Measurements from ENCODE around the gene CASP4.
"Not testable (repeated sequence)": the region's sequence is repeated elsewhere in the genome, so short reads cannot be mapped to it uniquely, and the experiment has no call there.

CASP4 gene

GRCh38 chr11:104965735-104966134 is 2.6 kb downstream of the CASP4 start:
- Histone ChIP-seq H3K4me3 (ENCODE audit: low read depth in 1 of 5, low read length in 5 of 5) (no peak overlapping the region), H3K27ac (ENCODE audit: low read depth, low read length) (no peak overlapping the region), H3K27me3 (ENCODE audit: control insufficient read depth in 5 of 5, insufficient read depth in 4 of 5, low read length in 5 of 5) (no peaks in the 10 kb centered on the region), H3K9me3 (ENCODE audit: control insufficient read depth in 5 of 5, low read length in 5 of 5) (no peaks in the 10 kb centered on the region), H3K4me1 (ENCODE audit: control insufficient read depth in 5 of 5, insufficient read depth in 5 of 5, low read length in 5 of 5) (peaks cover 2 to 51% (median 40%) of the 10 kb centered on the region in 5 donors), H3K36me3 (ENCODE audit: control insufficient read depth in 5 of 5, insufficient read depth in 5 of 5, low read length in 5 of 5) (peaks cover 2 to 7% (median 3%) of the 10 kb centered on the region in 5 donors), H3K9ac (ENCODE audit: low read length in 5 of 5) (no peak overlapping the region)

GRCh38 chr11:104964247-104964646 is 4.1 kb downstream of the CASP4 start:
- Histone ChIP-seq H3K9ac (ENCODE audit: low read length in 5 of 5) (no peak overlapping the region), H3K4me1 (ENCODE audit: control insufficient read depth in 5 of 5, insufficient read depth in 5 of 5, low read length in 5 of 5) (peaks cover 2 to 47% (median 36%) of the 10 kb centered on the region in 5 donors), H3K27ac (ENCODE audit: low read depth, low read length) (no peak overlapping the region), H3K4me3 (ENCODE audit: low read depth in 1 of 5, low read length in 5 of 5) (no peak overlapping the region), H3K36me3 (ENCODE audit: control insufficient read depth in 5 of 5, insufficient read depth in 5 of 5, low read length in 5 of 5) (peaks cover 2 to 7% (median 3%) of the 10 kb centered on the region in 5 donors), H3K27me3 (ENCODE audit: control insufficient read depth in 5 of 5, insufficient read depth in 4 of 5, low read length in 5 of 5) (no peaks in the 10 kb centered on the region), H3K9me3 (ENCODE audit: control insufficient read depth in 5 of 5, low read length in 5 of 5) (no peaks in the 10 kb centered on the region)

GRCh38 chr11:104962852-104963251 is 5.5 kb downstream of the CASP4 start:
- peaks cover 2 to 42% (median 32%) of the 10 kb centered on the region in 5 donors for H3K4me1 ChIP-seq (ENCODE audit: control insufficient read depth in 5 of 5, insufficient read depth in 5 of 5, low read length in 5 of 5)
- H3K9me3 ChIP-seq (ENCODE audit: control insufficient read depth in 5 of 5, low read length in 5 of 5), result no peaks in the 10 kb centered on the region
- H3K27me3 ChIP-seq (ENCODE audit: control insufficient read depth in 5 of 5, insufficient read depth in 4 of 5, low read length in 5 of 5), result no peaks in the 10 kb centered on the region
- H3K36me3 ChIP-seq (ENCODE audit: control insufficient read depth in 5 of 5, insufficient read depth in 5 of 5, low read length in 5 of 5), result peaks cover 2 to 7% (median 3%) of the 10 kb centered on the region in 5 donors
- H3K4me3 ChIP-seq (ENCODE audit: low read depth in 1 of 5, low read length in 5 of 5), result no peak overlapping the region
- H3K9ac ChIP-seq (ENCODE audit: low read length in 5 of 5), result no peak overlapping the region
- peak overlapping the region; percentile 51 for H3K27ac ChIP-seq (ENCODE audit: low read depth, low read length)

- no peaks in the 10 kb centered on the region for H3K9me3 ChIP-seq (ENCODE audit: control insufficient read depth in 5 of 5, low read length in 5 of 5)
- H3K4me3 ChIP-seq (ENCODE audit: low read depth in 1 of 5, low read length in 5 of 5), result no peak overlapping the region
- H3K27me3 ChIP-seq (ENCODE audit: control insufficient read depth in 5 of 5, insufficient read depth in 4 of 5, low read length in 5 of 5), result no peaks in the 10 kb centered on the region
- no peak overlapping the region for H3K9ac ChIP-seq (ENCODE audit: low read length in 5 of 5)
- H3K4me1 ChIP-seq (ENCODE audit: control insufficient read depth in 5 of 5, insufficient read depth in 5 of 5, low read length in 5 of 5), result peaks cover under 1 to 9% (median 6%) of the 10 kb centered on the region in 5 donors
- H3K27ac ChIP-seq (ENCODE audit: low read depth, low read length), result no peak overlapping the region
- peaks cover 9 to 25% (median 20%) of the 10 kb centered on the region in 5 donors for H3K36me3 ChIP-seq (ENCODE audit: control insufficient read depth in 5 of 5, insufficient read depth in 5 of 5, low read length in 5 of 5)
Measured at GRCh38 chr11:104957280-104957679, 11.1 kb downstream of the CASP4 start.

- no peaks in the 10 kb centered on the region for H3K9me3 ChIP-seq (ENCODE audit: control insufficient read depth in 5 of 5, low read length in 5 of 5)
- no peaks in the 10 kb centered on the region for H3K27me3 ChIP-seq (ENCODE audit: control insufficient read depth in 5 of 5, insufficient read depth in 4 of 5, low read length in 5 of 5)
- peaks cover 0 to 4% (median 3%) of the 10 kb centered on the region in 5 donors for H3K4me1 ChIP-seq (ENCODE audit: control insufficient read depth in 5 of 5, insufficient read depth in 5 of 5, low read length in 5 of 5)
- no peak overlapping the region for H3K27ac ChIP-seq (ENCODE audit: low read depth, low read length)
- no peak overlapping the region for H3K9ac ChIP-seq (ENCODE audit: low read length in 5 of 5)
- H3K36me3 ChIP-seq (ENCODE audit: control insufficient read depth in 5 of 5, insufficient read depth in 5 of 5, low read length in 5 of 5), result peaks cover 15 to 32% (median 24%) of the 10 kb centered on the region in 5 donors
- no peak overlapping the region for H3K4me3 ChIP-seq (ENCODE audit: low read depth in 1 of 5, low read length in 5 of 5)
Measured at GRCh38 chr11:104956528-104956927, 11.8 kb downstream of the CASP4 start.

- Histone ChIP-seq H3K4me1 (ENCODE audit: control insufficient read depth in 5 of 5, insufficient read depth in 5 of 5, low read length in 5 of 5) (no peaks in the 10 kb centered on the region), H3K27me3 (ENCODE audit: control insufficient read depth in 5 of 5, insufficient read depth in 4 of 5, low read length in 5 of 5) (no peaks in the 10 kb centered on the region), H3K9me3 (ENCODE audit: control insufficient read depth in 5 of 5, low read length in 5 of 5) (no peaks in the 10 kb centered on the region), H3K36me3 (ENCODE audit: control insufficient read depth in 5 of 5, insufficient read depth in 5 of 5, low read length in 5 of 5) (peaks cover 59 to 88% (median 68%) of the 10 kb centered on the region in 5 donors), H3K27ac (ENCODE audit: low read depth, low read length) (no peak overlapping the region), H3K9ac (ENCODE audit: low read length in 5 of 5) (no peak overlapping the region), H3K4me3 (ENCODE audit: low read depth in 1 of 5, low read length in 5 of 5) (no peak overlapping the region)
Measured at GRCh38 chr11:104946907-104947306, 21.5 kb downstream of the CASP4 start.

- Histone ChIP-seq H3K9ac (ENCODE audit: low read length in 5 of 5) (no peak overlapping the region), H3K36me3 (ENCODE audit: control insufficient read depth in 5 of 5, insufficient read depth in 5 of 5, low read length in 5 of 5) (peaks cover 34 to 60% (median 40%) of the 10 kb centered on the region in 5 donors), H3K27me3 (ENCODE audit: control insufficient read depth in 5 of 5, insufficient read depth in 4 of 5, low read length in 5 of 5) (no peaks in the 10 kb centered on the region), H3K27ac (ENCODE audit: low read depth, low read length) (no peak overlapping the region), H3K4me3 (ENCODE audit: low read depth in 1 of 5, low read length in 5 of 5) (no peak overlapping the region), H3K4me1 (ENCODE audit: control insufficient read depth in 5 of 5, insufficient read depth in 5 of 5, low read length in 5 of 5) (no peaks in the 10 kb centered on the region), H3K9me3 (ENCODE audit: control insufficient read depth in 5 of 5, low read length in 5 of 5) (no peaks in the 10 kb centered on the region)
Measured at GRCh38 chr11:104944076-104944475, 24.3 kb downstream of the CASP4 start.

- peaks cover 30 to 55% (median 40%) of the 10 kb centered on the region in 5 donors for H3K36me3 ChIP-seq (ENCODE audit: control insufficient read depth in 5 of 5, insufficient read depth in 5 of 5, low read length in 5 of 5)
- H3K27me3 ChIP-seq (ENCODE audit: control insufficient read depth in 5 of 5, insufficient read depth in 4 of 5, low read length in 5 of 5), result no peaks in the 10 kb centered on the region
- H3K4me1 ChIP-seq (ENCODE audit: control insufficient read depth in 5 of 5, insufficient read depth in 5 of 5, low read length in 5 of 5), result no peaks in the 10 kb centered on the region
- H3K9ac ChIP-seq (ENCODE audit: low read length in 5 of 5), result no peak overlapping the region
- H3K27ac ChIP-seq (ENCODE audit: low read depth, low read length), result no peak overlapping the region
- no peaks in the 10 kb centered on the region for H3K9me3 ChIP-seq (ENCODE audit: control insufficient read depth in 5 of 5, low read length in 5 of 5)
- H3K4me3 ChIP-seq (ENCODE audit: low read depth in 1 of 5, low read length in 5 of 5), result no peak overlapping the region
Measured at GRCh38 chr11:104943561-104943960, 24.8 kb downstream of the CASP4 start.

- no peaks in the 10 kb centered on the region for H3K4me1 ChIP-seq (ENCODE audit: control insufficient read depth in 5 of 5, insufficient read depth in 5 of 5, low read length in 5 of 5)
- peaks cover 0 to 5% (median 0%) of the 10 kb centered on the region in 5 donors for H3K9me3 ChIP-seq (ENCODE audit: control insufficient read depth in 5 of 5, low read length in 5 of 5)
- H3K9ac ChIP-seq (ENCODE audit: low read length in 5 of 5), result no peak overlapping the region
- H3K27ac ChIP-seq (ENCODE audit: low read depth, low read length), result no peak overlapping the region
- no peaks in the 10 kb centered on the region for H3K36me3 ChIP-seq (ENCODE audit: control insufficient read depth in 5 of 5, insufficient read depth in 5 of 5, low read length in 5 of 5)
- H3K4me3 ChIP-seq (ENCODE audit: low read depth in 1 of 5, low read length in 5 of 5), result no peak overlapping the region
- H3K27me3 ChIP-seq (ENCODE audit: control insufficient read depth in 5 of 5, insufficient read depth in 4 of 5, low read length in 5 of 5), result no peaks in the 10 kb centered on the region
Measured at GRCh38 chr11:104934594-104934993, 33.8 kb downstream of the CASP4 start.

- H3K4me3 ChIP-seq (ENCODE audit: low read depth in 1 of 5, low read length in 5 of 5); H3K36me3 ChIP-seq (ENCODE audit: control insufficient read depth in 5 of 5, insufficient read depth in 5 of 5, low read length in 5 of 5); H3K27me3 ChIP-seq (ENCODE audit: control insufficient read depth in 5 of 5, insufficient read depth in 4 of 5, low read length in 5 of 5); H3K9ac ChIP-seq (ENCODE audit: low read length in 5 of 5); H3K4me1 ChIP-seq (ENCODE audit: control insufficient read depth in 5 of 5, insufficient read depth in 5 of 5, low read length in 5 of 5); H3K27ac ChIP-seq (ENCODE audit: low read depth, low read length); H3K9me3 ChIP-seq (ENCODE audit: control insufficient read depth in 5 of 5, low read length in 5 of 5): not testable (repeated sequence)
Measured at GRCh38 chr11:104934073-104934472, 34.3 kb downstream of the CASP4 start.

GRCh38 chr11:104928811-104929210 is 39.6 kb downstream of the CASP4 start:
- no peaks in the 10 kb centered on the region for H3K27me3 ChIP-seq (ENCODE audit: control insufficient read depth in 5 of 5, insufficient read depth in 4 of 5, low read length in 5 of 5)
- no peak overlapping the region for H3K4me3 ChIP-seq (ENCODE audit: low read depth in 1 of 5, low read length in 5 of 5)
- no peaks in the 10 kb centered on the region for H3K36me3 ChIP-seq (ENCODE audit: control insufficient read depth in 5 of 5, insufficient read depth in 5 of 5, low read length in 5 of 5)

More at GRCh38 chr11:104928811-104929210, 39.6 kb downstream of the CASP4 start:
- Histone ChIP-seq H3K4me1 (ENCODE audit: control insufficient read depth in 5 of 5, insufficient read depth in 5 of 5, low read length in 5 of 5) (no peaks in the 10 kb centered on the region), H3K9ac (ENCODE audit: low read length in 5 of 5) (no peak overlapping the region), H3K27ac (ENCODE audit: low read depth, low read length) (no peak overlapping the region), H3K9me3 (ENCODE audit: control insufficient read depth in 5 of 5, low read length in 5 of 5) (peaks cover 0 to 5% (median 0%) of the 10 kb centered on the region in 5 donors)

Data from subcutaneous abdominal adipose tissue (tissue), 5 donors.